ENCODE results near the gene TBK1. TPM values are rescaled to one million over a fixed set of nuclear protein-coding genes. Genes with fewer than 3 reads are reported as not detected.
"Not testable (repeated sequence)": the region's sequence is repeated elsewhere in the genome, so short reads cannot be mapped to it uniquely, and the experiment has no call there.

Gene TBK1
- total and polyA plus RNA-seq, 11 donors, result 7.8 to 16.9 (median 10.9) TPM

DNA sequence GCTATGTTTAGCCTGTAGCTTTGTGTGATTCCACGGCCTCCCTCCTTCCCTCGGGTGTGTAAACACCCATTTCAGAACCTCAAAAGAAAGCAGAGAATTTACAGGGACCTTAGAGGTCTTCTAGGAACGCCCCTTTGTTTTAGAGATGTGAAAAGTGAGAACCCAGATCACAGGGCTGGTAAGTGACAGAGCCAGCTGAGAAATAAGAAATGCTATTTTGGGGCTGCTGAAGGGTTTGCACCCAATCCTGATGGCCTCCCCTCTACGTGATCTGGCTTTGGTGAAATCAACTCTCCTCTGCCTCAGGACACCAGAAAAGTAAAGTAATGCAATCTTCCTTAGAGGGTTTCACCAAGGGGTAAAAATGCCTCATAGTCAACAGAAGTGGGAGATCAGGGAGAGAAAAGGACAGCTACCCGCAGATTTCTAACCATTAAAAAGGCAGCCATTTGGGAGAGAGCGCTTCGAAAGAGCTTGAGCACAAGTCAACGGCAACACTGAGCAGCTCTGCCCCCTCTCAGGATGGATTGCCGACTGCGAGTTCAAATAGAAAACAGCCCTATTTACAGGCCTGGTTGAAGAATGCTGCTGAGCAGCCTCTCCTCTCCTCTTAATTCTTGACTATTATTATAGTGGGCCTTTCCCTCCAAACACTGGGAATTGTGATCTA is 79.9 kb downstream of the TBK1 start:
- no peak for TF ChIP-seq POLR2A (IDR thresholded peaks at IDR 0.05)
- TF ChIP-seq, protein P1, sequence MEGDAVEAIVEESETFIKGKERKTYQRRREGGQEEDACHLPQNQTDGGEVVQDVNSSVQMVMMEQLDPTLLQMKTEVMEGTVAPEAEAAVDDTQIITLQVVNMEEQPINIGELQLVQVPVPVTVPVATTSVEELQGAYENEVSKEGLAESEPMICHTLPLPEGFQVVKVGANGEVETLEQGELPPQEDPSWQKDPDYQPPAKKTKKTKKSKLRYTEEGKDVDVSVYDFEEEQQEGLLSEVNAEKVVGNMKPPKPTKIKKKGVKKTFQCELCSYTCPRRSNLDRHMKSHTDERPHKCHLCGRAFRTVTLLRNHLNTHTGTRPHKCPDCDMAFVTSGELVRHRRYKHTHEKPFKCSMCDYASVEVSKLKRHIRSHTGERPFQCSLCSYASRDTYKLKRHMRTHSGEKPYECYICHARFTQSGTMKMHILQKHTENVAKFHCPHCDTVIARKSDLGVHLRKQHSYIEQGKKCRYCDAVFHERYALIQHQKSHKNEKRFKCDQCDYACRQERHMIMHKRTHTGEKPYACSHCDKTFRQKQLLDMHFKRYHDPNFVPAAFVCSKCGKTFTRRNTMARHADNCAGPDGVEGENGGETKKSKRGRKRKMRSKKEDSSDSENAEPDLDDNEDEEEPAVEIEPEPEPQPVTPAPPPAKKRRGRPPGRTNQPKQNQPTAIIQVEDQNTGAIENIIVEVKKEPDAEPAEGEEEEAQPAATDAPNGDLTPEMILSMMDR (IDR thresholded peaks at IDR 0.05), result no peak
- ATAC-seq, result no peak

DNA sequence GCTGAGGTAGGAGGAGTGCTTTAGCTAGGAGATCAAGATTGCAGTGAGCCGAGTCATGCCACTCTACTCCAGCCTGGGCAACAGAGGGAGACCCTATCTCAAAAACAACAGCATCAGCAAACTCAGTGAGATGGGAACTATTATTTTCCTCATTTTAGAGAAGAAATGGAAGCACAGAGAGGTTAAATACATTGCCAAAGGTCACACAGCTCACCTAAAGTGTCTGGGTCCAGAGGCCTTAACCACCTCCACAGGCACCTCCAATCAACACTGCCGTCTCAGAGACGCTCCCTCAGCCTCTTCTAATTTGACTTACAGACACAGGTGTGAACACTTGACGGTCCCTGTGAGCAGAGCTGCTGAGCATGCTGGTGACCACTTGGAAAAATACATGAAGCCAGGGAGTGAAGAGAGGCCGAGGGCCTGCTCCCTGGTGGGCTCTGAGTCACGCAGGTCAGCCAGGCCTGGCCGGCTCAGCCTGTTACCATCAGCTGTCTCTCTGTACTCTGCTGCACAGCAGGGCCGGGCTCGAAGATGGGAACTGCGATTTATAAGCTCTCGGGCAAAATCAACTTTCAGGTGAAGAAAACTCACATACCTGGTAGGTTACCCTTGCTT is 80.9 kb downstream of the TBK1 start:
- intact Hi-C loops (cut with DNase I), result no loop called here
- 92 to 97% (median 96%) methylated on average over 7 to 11 of the region's 11 CpGs for WGBS, 4 donors

More for the DNA sequence above, 79.9 kb downstream of the TBK1 start:
- intact Hi-C loops (cut with DNase I), result no loop called here
- no peaks in the 10 kb centered on the region for H3K4me1 ChIP-seq
- DNase-seq, result no peak
- H3K27me3 ChIP-seq, result no peaks in the 10 kb centered on the region
- no peaks in the 10 kb centered on the region for H3K9me3 ChIP-seq
- no peak overlapping the region for H3K4me3 ChIP-seq
- H3K36me3 ChIP-seq, result no peaks in the 10 kb centered on the region
- 71 to 75% (median 73%) methylated on average over 10 of the region's 10 CpGs for WGBS, 4 donors
- no peak overlapping the region for H3K27ac ChIP-seq

DNA sequence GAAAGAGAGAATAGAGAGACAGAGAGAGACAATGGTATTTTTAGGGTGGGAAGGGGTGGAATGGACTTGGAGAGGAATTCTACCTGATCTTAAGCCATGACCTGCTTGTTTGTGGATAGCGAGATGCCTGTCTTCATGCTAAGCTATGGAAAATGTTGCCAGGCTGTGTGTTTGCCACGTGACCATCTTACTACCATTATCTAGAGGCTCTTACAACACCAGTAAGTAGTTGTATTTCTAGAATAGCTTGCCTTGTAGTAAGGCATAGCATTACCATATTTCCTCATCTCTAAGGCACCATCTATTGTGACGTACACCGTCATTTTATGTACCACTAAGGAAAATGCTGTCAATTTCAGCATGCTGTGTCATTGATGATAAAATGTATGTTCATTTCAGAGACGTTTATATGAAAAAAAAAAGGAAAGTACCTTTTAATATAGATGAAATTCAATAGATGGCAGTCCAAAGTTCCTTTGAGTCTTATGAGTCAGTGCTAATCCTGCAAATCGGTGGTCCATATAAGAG is 82.8 kb downstream of the TBK1 start:
- no peak for DNase-seq

More for the DNA sequence above, 80.9 kb downstream of the TBK1 start:
- Histone ChIP-seq H3K27me3 (no peaks in the 10 kb centered on the region), H3K4me1 (peaks cover 0 to 5% (median 0%) of the 10 kb centered on the region in 12 donors), H3K4me3 (no peak overlapping the region), H3K36me3 (no peaks in the 10 kb centered on the region), H3K9me3 (no peaks in the 10 kb centered on the region), H3K27ac (no peak overlapping the region)
- ATAC-seq (no peak), DNase-seq (no peak)
- TF ChIP-seq POLR2A (IDR thresholded peaks at IDR 0.05), result no peak
- TF ChIP-seq, protein P1 (IDR thresholded peaks at IDR 0.05), result no peak

DNA sequence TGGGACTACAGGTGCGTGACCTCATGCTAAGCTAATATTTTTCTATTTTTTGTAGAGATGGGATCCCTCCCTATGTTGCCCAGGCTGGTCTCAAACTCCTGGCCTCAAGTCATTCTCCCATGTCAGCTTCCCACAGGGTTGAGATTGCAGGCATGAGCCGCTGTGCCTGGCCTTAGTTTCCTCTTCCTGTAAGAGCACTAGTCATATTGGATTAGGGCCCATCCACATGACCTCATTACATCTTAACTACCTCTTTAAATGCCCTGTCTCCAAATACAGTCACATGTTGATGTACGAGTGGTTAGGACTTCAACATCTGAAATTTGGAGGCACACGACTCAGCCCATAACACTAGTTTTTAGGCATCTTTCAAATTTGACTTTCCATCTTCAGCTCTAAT is 86.2 kb downstream of the TBK1 start:
- Histone ChIP-seq H3K27ac (no peak overlapping the region), H3K4me3 (no peak overlapping the region), H3K9me3 (no peaks in the 10 kb centered on the region), H3K27me3 (peaks cover 0 to 16% (median 0%) of the 10 kb centered on the region in 9 donors), H3K4me1 (peaks cover 0 to 5% (median 0%) of the 10 kb centered on the region in 12 donors), H3K36me3 (no peaks in the 10 kb centered on the region)
- ATAC-seq (no peak), DNase-seq (no peak)
- intact Hi-C loops (cut with DNase I), result no loop called here
- TF ChIP-seq, protein P1 (IDR thresholded peaks at IDR 0.05), result no peak
- no peak for TF ChIP-seq POLR2A (IDR thresholded peaks at IDR 0.05)
- 52 to 77% (median 66%) methylated on average over 4 of the region's 4 CpGs for WGBS, 4 donors

More for the DNA sequence above, 82.8 kb downstream of the TBK1 start:
- Histone ChIP-seq H3K4me3 (no peak overlapping the region), H3K27ac (no peak overlapping the region), H3K36me3 (no peaks in the 10 kb centered on the region), H3K27me3 (peaks cover 0 to 3% (median 0%) of the 10 kb centered on the region in 9 donors), H3K9me3 (no peaks in the 10 kb centered on the region), H3K4me1 (peaks cover 0 to 5% (median 0%) of the 10 kb centered on the region in 12 donors)
- no peak for TF ChIP-seq POLR2A (IDR thresholded peaks at IDR 0.05)
- TF ChIP-seq, protein P1 (IDR thresholded peaks at IDR 0.05), result no peak
- intact Hi-C loops (cut with DNase I), result no loop called here
- ATAC-seq, result no peak
- WGBS, 4 donors, result 79 to 88% (median 83%) methylated on average over 6 of the region's 6 CpGs

DNA sequence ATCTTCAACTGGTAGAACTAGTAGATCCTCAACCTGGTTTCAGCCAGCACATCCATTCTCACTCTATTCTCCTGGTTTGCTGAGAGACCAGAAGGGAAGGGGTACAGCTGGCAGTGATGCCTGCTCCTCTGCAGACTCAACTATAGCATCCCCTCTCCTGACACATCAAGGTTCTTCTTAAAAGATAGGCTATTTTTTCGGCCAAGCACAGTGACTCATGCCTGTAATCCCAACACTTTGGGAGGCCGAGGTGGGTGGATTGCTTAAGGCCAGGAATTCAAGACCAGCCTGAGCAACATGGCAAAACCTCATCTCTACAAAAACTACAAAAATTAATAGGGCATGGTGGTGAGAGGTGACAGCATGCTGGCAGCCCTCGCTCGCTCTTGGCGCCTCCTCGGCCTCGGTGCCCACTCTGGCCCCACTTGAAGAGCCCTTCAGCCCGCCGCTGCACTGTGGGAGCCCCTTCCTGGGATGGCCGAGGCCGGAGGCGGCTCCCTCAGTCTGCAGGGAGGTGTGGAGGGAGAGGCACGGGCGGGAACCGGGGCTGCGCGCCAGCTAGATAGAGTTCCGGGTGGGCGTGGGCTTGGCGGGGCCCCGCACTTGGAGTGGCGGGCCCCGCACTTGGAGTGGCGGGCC is 90.6 kb downstream of the TBK1 start:
- H3K9me3 ChIP-seq; H3K4me1 ChIP-seq; H3K27ac ChIP-seq; ATAC-seq; H3K36me3 ChIP-seq; DNase-seq; intact Hi-C loops (cut with DNase I): not testable (repeated sequence)
- H3K4me3 ChIP-seq, result peak overlapping the region in 1 of 12 donors; percentile 12
- 78 to 94% (median 84%) methylated on average over 11 to 24 of the region's 24 CpGs for WGBS, 4 donors
- peaks cover 0 to 16% (median 0%) of the 10 kb centered on the region in 9 donors for H3K27me3 ChIP-seq
